Left ventricle myocardium inferior (tissue), 1 donor: ENCODE results near the gene NAXD. TPM values are rescaled to one million over a fixed set of nuclear protein-coding genes. Genes with fewer than 3 reads are reported as not detected.
"Not testable (repeated sequence)": the region's sequence is repeated elsewhere in the genome, so short reads cannot be mapped to it uniquely, and the experiment has no call there.

Source experiments
- DNase-seq: peaks from one replicate; pipeline ENCODE4 v3.0.0-alpha.2; 2020
- H3K27ac ChIP-seq: fragments of 200-600 bp; replicated peaks from 2 replicates; pipeline ENCODE4 v1.8.0; 2021
- H3K27me3 ChIP-seq: fragments of 200-600 bp; 2 replicates; pipeline ENCODE4 v1.8.0; 2021; ENCODE audit warnings: low read depth
- H3K36me3 ChIP-seq: fragments of 200-600 bp; 2 replicates; pipeline ENCODE4 v1.8.0; 2021
- H3K4me1 ChIP-seq: fragments of 200-600 bp; 2 replicates; pipeline ENCODE4 v1.8.0; 2021
- H3K4me3 ChIP-seq: fragments of 200-600 bp; 2 replicates; pipeline ENCODE4 v1.8.0; 2021; ENCODE audit warnings: mild to moderate bottlenecking, moderate library complexity
- H3K9me3 ChIP-seq: fragments of 200-600 bp; replicated peaks from 2 replicates; pipeline ENCODE4 v1.8.0; 2021
- intact Hi-C: fragments of 100-400 bp; cut with micrococcal nuclease; formaldehyde crosslinking; loops from one replicate; pipeline ENCODE4 v1.11.0; 2022
- total RNA-seq: library from RNA; stranded (reverse); fragmentation: NEBNext Ultra II Directional; extraction: Animal tissue kit (Norgen Biotek cat#: 25700); gene quantifications from one replicate; pipeline ENCODE4 v1.2.1, GENCODE V29; 2021
- TF ChIP-seq, protein P1 (sequence below): fragments of 200-600 bp; IDR thresholded peaks from 2 replicates; pipeline ENCODE4 v1.8.0; 2021; ENCODE audit warnings: antibody characterized with exemption, mild to moderate bottlenecking, borderline replicate concordance
- donor health status: DM: no; HTN: yes; CAD: no; lungs with severe emphysema.

Gene NAXD
- total RNA-seq, 1 donor from 2014 or later, result 28.0 TPM

DNA sequence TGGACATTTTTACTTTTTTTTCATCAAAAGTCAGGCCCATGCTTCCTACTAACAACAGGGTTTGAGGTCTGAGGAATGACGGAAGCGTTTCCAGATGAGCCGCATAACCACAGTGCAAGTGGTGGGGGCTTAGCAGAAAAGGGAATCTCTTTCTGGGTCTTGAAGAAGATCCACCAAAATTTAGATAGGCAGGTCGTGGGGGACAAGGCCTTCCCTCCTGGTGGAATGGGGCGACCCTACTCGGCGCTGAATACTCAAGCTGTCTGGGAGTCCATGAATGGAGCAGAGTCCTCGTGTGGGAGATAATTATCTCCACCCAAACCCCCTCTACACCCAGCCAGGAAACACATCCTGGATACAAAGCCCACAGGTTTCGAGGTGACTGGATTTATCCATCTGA lies 53.7 kb downstream of the NAXD start:
- Histone ChIP-seq H3K27me3 (no peaks in the 10 kb centered on the region), H3K27ac (no peak overlapping the region), H3K9me3 (peaks cover 4% of the 10 kb centered on the region), H3K4me1 (no peaks in the 10 kb centered on the region), H3K36me3 (peaks cover 57% of the 10 kb centered on the region), H3K4me3 (no peak overlapping the region)
- no peak for DNase-seq
- TF ChIP-seq, protein P1, sequence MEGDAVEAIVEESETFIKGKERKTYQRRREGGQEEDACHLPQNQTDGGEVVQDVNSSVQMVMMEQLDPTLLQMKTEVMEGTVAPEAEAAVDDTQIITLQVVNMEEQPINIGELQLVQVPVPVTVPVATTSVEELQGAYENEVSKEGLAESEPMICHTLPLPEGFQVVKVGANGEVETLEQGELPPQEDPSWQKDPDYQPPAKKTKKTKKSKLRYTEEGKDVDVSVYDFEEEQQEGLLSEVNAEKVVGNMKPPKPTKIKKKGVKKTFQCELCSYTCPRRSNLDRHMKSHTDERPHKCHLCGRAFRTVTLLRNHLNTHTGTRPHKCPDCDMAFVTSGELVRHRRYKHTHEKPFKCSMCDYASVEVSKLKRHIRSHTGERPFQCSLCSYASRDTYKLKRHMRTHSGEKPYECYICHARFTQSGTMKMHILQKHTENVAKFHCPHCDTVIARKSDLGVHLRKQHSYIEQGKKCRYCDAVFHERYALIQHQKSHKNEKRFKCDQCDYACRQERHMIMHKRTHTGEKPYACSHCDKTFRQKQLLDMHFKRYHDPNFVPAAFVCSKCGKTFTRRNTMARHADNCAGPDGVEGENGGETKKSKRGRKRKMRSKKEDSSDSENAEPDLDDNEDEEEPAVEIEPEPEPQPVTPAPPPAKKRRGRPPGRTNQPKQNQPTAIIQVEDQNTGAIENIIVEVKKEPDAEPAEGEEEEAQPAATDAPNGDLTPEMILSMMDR, result no peak
- intact Hi-C loops, result no loop called here

GRCh38 chr13:110669814-110670213 lies 54.5 kb downstream of the NAXD start:
- H3K9me3 ChIP-seq, H3K4me1 ChIP-seq, H3K4me3 ChIP-seq, intact Hi-C loops, H3K27ac ChIP-seq, DNase-seq, H3K27me3 ChIP-seq: not testable (repeated sequence)
- H3K36me3 ChIP-seq, result peaks cover 53% of the 10 kb centered on the region

DNA sequence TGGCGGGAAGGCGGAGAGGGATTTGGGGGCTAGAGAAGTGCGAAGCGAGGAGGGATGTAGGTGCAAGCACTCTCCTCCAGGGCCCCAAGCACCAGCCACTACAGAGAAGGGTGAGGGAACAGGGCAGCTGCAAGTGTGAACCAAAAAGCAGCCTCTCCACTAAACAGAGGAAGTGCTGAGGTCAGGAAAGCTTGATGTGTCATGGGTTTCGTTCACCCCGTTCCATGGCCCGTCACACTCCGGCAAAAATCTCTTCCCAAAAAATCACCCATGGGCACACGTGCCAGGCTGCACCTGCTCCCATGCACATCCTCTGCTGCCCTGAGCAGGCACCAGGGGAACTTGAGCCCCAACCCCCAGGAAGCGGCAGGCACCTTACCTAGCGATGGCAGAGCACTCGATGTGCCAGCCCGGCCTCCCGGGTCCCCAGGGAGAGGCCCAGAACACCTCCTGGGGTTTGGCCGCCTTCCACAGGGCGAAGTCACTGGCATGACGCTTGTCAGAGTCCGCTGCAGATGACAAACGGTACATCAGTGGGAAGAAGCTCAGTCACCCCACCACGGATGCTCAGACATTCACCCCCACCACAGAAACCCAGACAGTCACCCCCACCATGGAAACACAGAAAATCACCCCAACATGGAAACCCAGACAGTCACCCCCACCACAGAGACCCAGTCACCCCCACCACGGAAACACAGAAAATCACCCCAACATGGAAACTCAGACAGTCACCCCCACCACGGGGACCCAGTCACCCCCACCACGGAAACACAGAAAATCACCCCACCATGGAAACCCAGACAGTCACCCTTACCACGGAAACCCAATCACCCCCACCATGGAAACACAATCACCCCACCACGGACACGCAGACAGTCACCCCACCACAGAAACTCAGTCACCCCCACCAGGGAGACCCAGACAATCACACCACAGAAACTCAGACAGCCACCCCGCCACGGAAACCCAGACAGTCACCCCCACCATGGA lies 61.5 kb downstream of the NAXD start:
- no peak for DNase-seq
- Histone ChIP-seq H3K9me3 (peaks cover 5% of the 10 kb centered on the region), H3K4me1 (no peaks in the 10 kb centered on the region), H3K27ac (no peak overlapping the region), H3K4me3 (no peak overlapping the region), H3K36me3 (peaks cover 42% of the 10 kb centered on the region), H3K27me3 (no peaks in the 10 kb centered on the region)
- TF ChIP-seq, protein P1, result no peak
- intact Hi-C loops, result no loop called here

- Histone ChIP-seq H3K9me3 (peaks cover 5% of the 10 kb centered on the region), H3K4me1 (no peaks in the 10 kb centered on the region), H3K27ac (no peak overlapping the region), H3K36me3 (peaks cover 52% of the 10 kb centered on the region), H3K4me3 (no peak overlapping the region), H3K27me3 (no peaks in the 10 kb centered on the region)
- TF ChIP-seq, protein P1, result no peak
- no peak for DNase-seq
- intact Hi-C loops, result no loop called here
Observed at GRCh38 chr13:110677731-110678545, 62.6 kb downstream of the NAXD start.

- no peaks in the 10 kb centered on the region for H3K4me1 ChIP-seq
- intact Hi-C loops, result no loop called here
- H3K4me3 ChIP-seq, result no peak overlapping the region
- no peaks in the 10 kb centered on the region for H3K27me3 ChIP-seq
- no peaks in the 10 kb centered on the region for H3K9me3 ChIP-seq
- peaks cover 72% of the 10 kb centered on the region for H3K36me3 ChIP-seq
- H3K27ac ChIP-seq, result no peak overlapping the region
- TF ChIP-seq, protein P1, result peak; percentile 47
- no peak for DNase-seq
Observed at GRCh38 chr13:110680852-110681251, 65.5 kb downstream of the NAXD start.
